Effector memory CD4-positive, alpha-beta T cell (primary cell): ENCODE measurements around the gene SLC38A8.

Experiments used
- DNase-seq, 3 donors: peaks; one replicate each; pipeline ENCODE4 v3.0.0-alpha.2; 2020
- H3K27ac ChIP-seq: 2 replicates; pipeline ENCODE4 v1.7.0; 2013; ENCODE audit warnings: mild to moderate bottlenecking, low read length, moderate library complexity; ENCODE audit not compliant: insufficient read depth, poor library complexity, severe bottlenecking
- H3K27me3 ChIP-seq: replicated peaks from 2 replicates; pipeline ENCODE4 v1.7.0; 2013; ENCODE audit warnings: mild to moderate bottlenecking, low read length; ENCODE audit not compliant: insufficient read depth, control insufficient read depth, poor library complexity, severe bottlenecking
- H3K36me3 ChIP-seq: 2 replicates; pipeline ENCODE4 v1.7.0; 2013; ENCODE audit warnings: mild to moderate bottlenecking, low read length, moderate library complexity; ENCODE audit not compliant: control insufficient read depth, insufficient read depth
- H3K4me1 ChIP-seq: 2 replicates; pipeline ENCODE4 v1.7.0; 2013; ENCODE audit warnings: low read length, mild to moderate bottlenecking; ENCODE audit not compliant: control insufficient read depth, insufficient read depth, poor library complexity, severe bottlenecking
- H3K4me3 ChIP-seq: 2 replicates; pipeline ENCODE4 v1.7.0; 2013; ENCODE audit warnings: low read length, low read depth, mild to moderate bottlenecking; ENCODE audit not compliant: insufficient read depth, poor library complexity, severe bottlenecking
- H3K9me3 ChIP-seq: 2 replicates; pipeline ENCODE4 v1.7.0; 2013; ENCODE audit warnings: mild to moderate bottlenecking, low read length, moderate library complexity; ENCODE audit not compliant: control insufficient read depth

SLC38A8 gene

DNA sequence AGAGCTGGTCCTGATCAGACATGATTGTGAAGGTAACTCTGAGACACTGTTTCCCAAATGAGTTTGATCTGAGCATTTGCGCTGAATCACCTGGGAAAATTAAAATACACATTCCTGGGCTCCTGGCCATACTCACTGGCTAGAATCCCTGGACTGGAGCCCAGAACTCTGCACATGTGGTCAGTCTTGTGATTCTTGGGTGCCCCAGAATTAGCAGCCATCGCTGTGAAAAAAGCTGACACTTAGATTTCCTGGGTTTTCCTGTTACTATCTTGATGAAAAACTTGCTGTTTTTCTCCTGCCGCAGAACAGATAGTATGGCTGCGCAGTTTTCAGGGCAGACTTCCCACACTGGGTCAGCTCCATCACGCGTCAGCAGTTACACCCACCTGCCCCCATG, 50.0 kb downstream of the SLC38A8 start:
- no peaks in the 10 kb centered on the region for H3K9me3 ChIP-seq
- no peak overlapping the region for H3K4me3 ChIP-seq
- no peak overlapping the region for H3K27ac ChIP-seq
- no peaks in the 10 kb centered on the region for H3K36me3 ChIP-seq
- H3K4me1 ChIP-seq: no peaks in the 10 kb centered on the region
- DNase-seq: no peak
- H3K27me3 ChIP-seq: no peaks in the 10 kb centered on the region

- no peaks in the 10 kb centered on the region for H3K36me3 ChIP-seq
- no peaks in the 10 kb centered on the region for H3K9me3 ChIP-seq
- no peak overlapping the region for H3K27ac ChIP-seq
- no peak for DNase-seq
- H3K27me3 ChIP-seq: no peaks in the 10 kb centered on the region
- H3K4me1 ChIP-seq: no peaks in the 10 kb centered on the region
- H3K4me3 ChIP-seq: no peak overlapping the region
These were observed 52.1 kb downstream of the SLC38A8 start for GRCh38 chr16:83990492-83990891.

GRCh38 chr16:83989300-83989699, 53.3 kb downstream of the SLC38A8 start:
- DNase-seq: no peak
- no peak overlapping the region for H3K4me3 ChIP-seq
- no peak overlapping the region for H3K27ac ChIP-seq
- no peaks in the 10 kb centered on the region for H3K4me1 ChIP-seq
- no peaks in the 10 kb centered on the region for H3K36me3 ChIP-seq
- no peaks in the 10 kb centered on the region for H3K9me3 ChIP-seq
- H3K27me3 ChIP-seq: no peaks in the 10 kb centered on the region

DNA sequence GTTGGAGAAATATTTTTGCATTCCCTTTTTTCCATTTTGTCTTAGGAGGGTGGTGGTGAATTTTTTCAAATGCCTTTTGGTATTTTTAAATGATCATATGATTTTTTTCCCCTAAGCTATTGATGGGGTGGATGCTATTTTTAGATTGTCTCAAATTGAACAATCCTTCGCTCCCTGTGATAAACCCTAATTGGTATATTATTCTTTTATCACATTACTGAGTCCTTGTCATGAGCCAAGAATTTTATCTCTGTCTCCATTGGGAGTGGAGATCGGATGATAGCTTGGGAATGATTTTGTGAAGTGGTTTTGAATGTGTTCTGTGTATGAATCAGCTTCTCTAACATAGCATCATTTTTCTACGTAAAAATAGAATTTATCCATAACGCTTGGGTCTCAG, 59.1 kb downstream of the SLC38A8 start:
- no peak for DNase-seq
- no peak overlapping the region for H3K4me3 ChIP-seq
- H3K9me3 ChIP-seq: no peaks in the 10 kb centered on the region
- H3K27me3 ChIP-seq: no peaks in the 10 kb centered on the region
- H3K4me1 ChIP-seq: no peaks in the 10 kb centered on the region
- no peak overlapping the region for H3K27ac ChIP-seq
- H3K36me3 ChIP-seq: no peaks in the 10 kb centered on the region

DNA sequence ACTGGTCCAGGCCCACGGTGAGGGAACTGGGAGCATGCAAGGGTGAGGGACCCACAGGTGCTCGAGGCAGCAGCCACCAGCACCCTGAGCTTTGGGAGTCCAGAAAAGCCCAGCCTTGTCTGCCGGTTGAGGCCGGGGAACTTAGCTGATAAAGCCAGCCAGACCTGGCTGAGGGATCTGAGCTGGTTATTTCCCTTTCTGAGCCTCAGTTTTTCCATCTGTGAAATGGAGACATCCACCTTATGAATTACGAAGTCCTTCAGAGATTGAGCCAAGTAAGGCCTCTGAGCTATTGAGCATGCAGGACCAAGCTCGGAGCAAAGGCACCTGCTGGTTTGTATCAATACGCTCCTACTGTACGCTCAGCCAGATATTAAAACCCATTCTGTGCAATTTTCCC, 60.8 kb downstream of the SLC38A8 start:
- Histone ChIP-seq H3K4me3 (no peak overlapping the region), H3K4me1 (no peaks in the 10 kb centered on the region), H3K27ac (no peak overlapping the region), H3K36me3 (no peaks in the 10 kb centered on the region), H3K27me3 (no peaks in the 10 kb centered on the region), H3K9me3 (no peaks in the 10 kb centered on the region)
- DNase-seq: no peak

DNA sequence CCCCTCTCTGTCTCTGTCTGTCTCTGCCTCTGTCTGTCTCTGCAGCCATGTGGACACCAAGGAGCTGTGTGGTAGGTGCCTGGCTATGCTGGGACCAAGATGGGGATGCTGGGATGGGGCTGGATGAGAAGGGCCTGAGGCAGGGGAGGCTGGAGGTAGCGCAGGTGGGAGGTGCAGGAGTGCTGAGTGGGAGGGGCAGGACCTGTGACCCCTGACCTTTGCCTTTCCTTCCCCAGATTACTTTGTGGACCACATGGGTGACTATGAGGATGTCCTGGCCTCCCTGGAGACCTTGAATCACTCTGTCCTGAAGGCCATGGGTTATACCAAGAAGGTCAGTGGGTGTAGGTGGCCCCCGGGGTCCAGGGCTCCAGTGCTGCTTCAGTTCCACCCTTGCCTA, 61.8 kb downstream of the SLC38A8 start:
- no peak for DNase-seq
- Histone ChIP-seq H3K9me3 (no peaks in the 10 kb centered on the region), H3K4me3 (no peak overlapping the region), H3K36me3 (no peaks in the 10 kb centered on the region), H3K4me1 (no peaks in the 10 kb centered on the region), H3K27ac (no peak overlapping the region), H3K27me3 (no peaks in the 10 kb centered on the region)

DNA sequence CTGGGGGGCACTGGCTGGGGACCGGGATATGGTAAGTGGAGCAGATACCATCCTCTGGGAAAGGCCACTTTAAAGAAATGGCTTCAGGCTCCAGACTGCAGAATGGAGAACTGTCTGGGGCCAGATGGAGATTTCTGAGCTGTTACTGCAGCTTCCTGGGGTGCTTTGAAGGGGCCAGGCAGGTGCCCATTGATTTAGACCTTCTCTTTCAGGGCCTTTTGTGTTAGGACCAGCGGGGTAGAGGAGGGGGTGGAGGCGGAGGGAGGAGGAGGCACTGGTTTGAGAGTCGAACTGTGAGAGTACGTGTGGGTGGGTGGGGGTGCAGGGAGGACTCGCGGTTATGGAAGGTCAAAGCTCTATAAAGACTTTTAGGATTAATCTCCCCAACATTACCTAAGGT, 63.2 kb downstream of the SLC38A8 start:
- no peaks in the 10 kb centered on the region for H3K9me3 ChIP-seq
- no peak overlapping the region for H3K27ac ChIP-seq
- no peaks in the 10 kb centered on the region for H3K36me3 ChIP-seq
- no peak overlapping the region for H3K4me3 ChIP-seq
- no peak for DNase-seq
- no peaks in the 10 kb centered on the region for H3K27me3 ChIP-seq
- H3K4me1 ChIP-seq: no peaks in the 10 kb centered on the region

GRCh38 chr16:83978401-83978904, 64.1 kb downstream of the SLC38A8 start:
- H3K36me3 ChIP-seq: no peaks in the 10 kb centered on the region
- no peaks in the 10 kb centered on the region for H3K9me3 ChIP-seq
- no peak overlapping the region for H3K4me3 ChIP-seq
- no peaks in the 10 kb centered on the region for H3K4me1 ChIP-seq
- H3K27ac ChIP-seq: no peak overlapping the region
- no peak for DNase-seq
- H3K27me3 ChIP-seq: no peaks in the 10 kb centered on the region

- H3K4me1 ChIP-seq: no peaks in the 10 kb centered on the region
- H3K9me3 ChIP-seq: no peaks in the 10 kb centered on the region
- no peak overlapping the region for H3K4me3 ChIP-seq
- H3K27ac ChIP-seq: no peak overlapping the region
- no peak for DNase-seq
- peaks cover 4% of the 10 kb centered on the region for H3K27me3 ChIP-seq
- no peaks in the 10 kb centered on the region for H3K36me3 ChIP-seq
These were observed 65.4 kb downstream of the SLC38A8 start for GRCh38 chr16:83977056-83977815.

DNA sequence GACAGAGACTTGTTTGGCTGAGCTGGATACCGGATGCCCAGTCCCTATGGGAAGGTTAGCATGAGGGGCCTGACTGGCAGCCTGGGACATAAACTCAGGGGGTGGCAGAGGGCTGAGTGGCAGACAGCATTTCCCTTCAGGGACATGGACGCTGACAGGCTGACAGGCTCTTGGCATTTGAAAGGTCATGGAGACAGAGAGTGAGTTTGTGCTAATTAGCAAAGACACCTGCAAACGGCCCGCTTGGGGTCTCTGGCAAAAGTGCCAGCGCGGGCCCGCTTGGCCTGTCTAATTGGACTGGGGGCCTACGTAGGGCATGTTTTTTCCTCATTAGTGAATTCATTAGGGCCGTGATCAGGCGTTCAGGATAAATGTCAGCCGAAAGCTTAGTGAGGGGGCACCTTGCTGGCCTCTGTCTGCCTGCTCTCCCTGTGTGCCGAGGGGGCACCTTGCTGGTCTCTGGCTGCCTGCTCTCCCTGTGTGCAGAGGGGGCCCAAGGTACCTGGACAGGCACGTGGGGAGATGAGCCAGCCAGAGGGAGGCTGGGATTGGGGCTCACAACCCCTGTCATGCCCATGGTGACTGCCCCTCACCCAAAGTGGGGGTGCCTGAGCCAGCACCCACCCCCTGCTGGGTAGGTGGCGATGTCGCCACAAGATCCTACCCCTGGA, 66.9 kb downstream of the SLC38A8 start:
- DNase-seq: no peak
- Histone ChIP-seq H3K36me3 (no peaks in the 10 kb centered on the region), H3K4me3 (no peak overlapping the region), H3K9me3 (no peaks in the 10 kb centered on the region), H3K4me1 (no peaks in the 10 kb centered on the region), H3K27ac (no peak overlapping the region), H3K27me3 (peaks cover 4% of the 10 kb centered on the region)
